ENCODE data around the gene PLA2G4B.

DNA sequence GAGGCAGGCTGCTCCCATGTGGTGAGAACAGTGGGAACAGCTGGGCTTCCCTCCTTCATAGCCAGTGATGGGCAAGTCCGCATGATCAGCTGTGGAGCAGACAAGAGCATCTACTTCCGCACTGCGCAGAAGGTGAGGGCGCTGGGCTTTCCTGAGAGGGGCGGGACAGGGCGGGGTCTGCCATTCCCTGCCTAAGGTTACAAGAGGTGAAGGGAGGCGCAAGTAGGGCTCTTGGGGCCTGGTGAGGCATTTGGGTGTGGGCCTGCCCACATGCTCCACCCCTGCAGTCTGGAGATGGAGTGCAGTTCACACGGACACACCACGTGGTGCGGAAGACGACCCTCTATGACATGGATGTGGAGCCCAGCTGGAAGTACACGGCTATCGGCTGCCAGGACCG, 21.3 kb upstream of the PLA2G4B start:
- TF ChIP-seq, protein P1, sequence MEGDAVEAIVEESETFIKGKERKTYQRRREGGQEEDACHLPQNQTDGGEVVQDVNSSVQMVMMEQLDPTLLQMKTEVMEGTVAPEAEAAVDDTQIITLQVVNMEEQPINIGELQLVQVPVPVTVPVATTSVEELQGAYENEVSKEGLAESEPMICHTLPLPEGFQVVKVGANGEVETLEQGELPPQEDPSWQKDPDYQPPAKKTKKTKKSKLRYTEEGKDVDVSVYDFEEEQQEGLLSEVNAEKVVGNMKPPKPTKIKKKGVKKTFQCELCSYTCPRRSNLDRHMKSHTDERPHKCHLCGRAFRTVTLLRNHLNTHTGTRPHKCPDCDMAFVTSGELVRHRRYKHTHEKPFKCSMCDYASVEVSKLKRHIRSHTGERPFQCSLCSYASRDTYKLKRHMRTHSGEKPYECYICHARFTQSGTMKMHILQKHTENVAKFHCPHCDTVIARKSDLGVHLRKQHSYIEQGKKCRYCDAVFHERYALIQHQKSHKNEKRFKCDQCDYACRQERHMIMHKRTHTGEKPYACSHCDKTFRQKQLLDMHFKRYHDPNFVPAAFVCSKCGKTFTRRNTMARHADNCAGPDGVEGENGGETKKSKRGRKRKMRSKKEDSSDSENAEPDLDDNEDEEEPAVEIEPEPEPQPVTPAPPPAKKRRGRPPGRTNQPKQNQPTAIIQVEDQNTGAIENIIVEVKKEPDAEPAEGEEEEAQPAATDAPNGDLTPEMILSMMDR (IDR thresholded peaks at IDR 0.05): no peak
- TF ChIP-seq POLR2A (IDR thresholded peaks at IDR 0.05) (no peak), EP300 (IDR thresholded peaks at IDR 0.05) (no peak)

All from tibial nerve (tissue), 4 donors.